ENCODE measurements around the gene TOX2.

TOX2 gene

DNA sequence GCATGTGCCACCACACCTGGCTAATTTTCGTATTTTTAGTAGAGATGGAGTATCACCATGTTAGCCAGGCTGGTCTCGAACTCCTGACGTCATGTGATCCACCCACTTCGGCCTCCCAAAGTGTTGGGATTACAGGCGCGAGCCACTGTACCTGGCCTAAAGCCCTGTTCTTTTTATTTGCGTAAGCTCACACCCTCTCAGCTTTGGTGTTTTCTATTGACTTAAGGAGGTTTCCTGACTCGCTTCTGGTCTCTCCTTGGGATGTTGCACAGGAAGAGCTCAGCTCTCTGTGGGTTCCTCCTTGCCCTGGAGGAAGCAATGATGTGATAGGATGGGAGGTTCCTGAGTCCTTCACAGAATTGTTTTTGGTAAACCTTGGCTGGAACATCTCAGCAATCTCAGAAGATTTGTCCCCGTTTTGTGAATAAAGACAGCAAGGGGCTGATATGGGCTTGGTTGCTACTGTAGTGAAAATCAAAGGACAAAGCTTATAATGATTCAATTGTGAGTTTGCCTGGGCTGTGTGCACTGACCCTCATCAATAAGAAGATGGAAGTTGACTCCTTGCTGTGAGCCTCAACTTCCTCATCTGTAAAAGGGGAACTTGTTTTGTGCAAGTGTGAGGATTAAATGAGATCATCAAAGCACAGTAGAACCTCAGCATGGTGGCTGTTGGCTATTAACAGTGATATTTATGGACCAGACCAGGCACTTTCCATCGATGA lies 27.0 kb downstream of the TOX2 start:
- DNase-seq = no peak

DNA sequence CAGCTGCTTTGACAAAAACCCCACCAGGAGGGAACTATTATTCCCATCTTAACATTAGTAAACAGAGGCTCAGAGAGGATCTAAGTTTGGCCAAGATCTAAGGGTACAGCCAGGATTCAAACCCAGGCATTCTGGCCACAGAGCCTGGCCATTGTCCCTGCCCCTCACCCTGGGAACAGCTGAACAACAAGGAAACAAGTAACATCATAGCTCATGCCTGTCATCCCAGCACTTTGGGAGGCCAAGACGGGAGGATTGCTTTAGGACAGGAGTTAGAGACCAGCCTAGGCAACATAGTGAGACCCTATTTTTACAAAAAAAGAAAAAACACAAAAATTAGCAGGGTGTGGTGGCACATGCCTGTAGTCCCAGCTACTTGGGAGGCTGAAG lies 27.5 kb downstream of the TOX2 start:
- no peak for DNase-seq

DNA sequence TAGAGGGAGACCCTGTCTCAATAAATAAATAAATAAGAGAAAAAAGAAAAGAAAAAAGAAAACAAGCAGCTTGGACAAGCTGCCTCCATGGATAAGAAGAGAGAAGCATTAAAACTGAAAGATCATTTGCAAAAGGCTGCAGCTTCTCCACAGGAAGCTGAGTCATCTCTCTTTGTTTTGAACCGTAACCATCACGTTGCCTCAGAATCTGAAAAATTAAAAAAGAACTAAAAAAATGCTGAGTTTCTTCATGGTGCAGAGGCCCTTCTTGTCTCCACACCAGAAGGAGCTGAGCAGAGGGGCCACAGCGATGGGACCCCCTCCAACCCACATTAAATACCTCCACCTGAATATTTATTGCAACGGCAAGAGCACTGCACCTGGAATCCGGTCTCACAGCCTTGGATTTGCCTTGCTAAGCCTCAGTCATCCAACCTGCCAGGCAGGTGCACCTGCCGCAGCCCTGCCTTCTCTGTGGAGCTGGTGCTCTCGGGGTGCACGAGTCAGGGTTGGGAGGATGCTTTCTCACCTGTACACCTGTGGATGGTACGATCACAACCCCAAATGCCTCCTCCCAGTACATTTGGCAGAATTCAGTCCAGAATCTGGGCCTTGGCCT lies 28.1 kb downstream of the TOX2 start:
- DNase-seq = no peak

DNA sequence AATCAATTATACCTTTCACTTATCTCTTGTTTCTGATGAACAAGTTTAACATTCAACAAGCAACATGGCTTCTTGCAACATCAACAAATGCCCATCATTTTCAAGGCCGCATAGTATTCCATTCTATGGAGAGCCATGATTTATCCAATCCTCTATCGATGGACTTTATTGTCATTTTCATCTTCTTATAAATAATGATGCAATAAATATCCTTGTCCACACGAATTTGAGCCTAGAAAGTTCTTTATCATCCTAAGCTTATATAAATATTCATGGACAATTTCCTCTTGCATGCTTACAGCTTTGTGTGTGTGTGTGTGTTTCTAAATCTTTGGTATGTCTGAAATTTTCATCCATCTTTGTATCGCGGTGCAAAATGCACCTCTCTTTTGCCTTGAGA lies 29.1 kb downstream of the TOX2 start:
- DNase-seq = no peak

DNA sequence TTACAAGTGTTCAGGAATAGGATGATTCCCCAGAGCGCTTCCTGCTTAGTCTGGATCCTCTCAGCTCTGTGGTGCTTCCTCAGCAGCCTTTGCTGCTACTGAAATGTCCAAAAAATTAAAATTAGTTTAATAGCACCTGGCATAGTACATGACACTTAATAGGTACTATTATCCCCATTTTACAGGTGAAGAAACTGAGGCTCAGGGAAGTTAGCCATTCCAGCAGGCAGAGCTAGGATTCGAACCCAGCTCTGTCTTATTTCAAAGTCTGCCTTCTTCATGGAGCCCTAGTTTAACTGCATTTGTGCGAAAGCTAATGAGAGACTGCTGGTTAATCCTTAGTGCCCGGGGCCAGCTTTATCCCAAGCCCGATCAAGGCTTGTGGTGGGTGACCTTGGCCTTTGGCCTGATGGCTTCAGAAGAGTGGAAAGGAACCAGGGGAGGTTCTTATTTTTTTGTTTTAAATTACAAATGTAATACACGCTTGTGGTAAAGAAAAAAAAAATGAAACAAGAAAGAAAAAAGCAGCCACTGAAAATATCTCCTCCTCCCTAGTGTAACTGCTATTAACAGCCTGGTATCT lies 30.1 kb downstream of the TOX2 start:
- no peak for DNase-seq

DNA sequence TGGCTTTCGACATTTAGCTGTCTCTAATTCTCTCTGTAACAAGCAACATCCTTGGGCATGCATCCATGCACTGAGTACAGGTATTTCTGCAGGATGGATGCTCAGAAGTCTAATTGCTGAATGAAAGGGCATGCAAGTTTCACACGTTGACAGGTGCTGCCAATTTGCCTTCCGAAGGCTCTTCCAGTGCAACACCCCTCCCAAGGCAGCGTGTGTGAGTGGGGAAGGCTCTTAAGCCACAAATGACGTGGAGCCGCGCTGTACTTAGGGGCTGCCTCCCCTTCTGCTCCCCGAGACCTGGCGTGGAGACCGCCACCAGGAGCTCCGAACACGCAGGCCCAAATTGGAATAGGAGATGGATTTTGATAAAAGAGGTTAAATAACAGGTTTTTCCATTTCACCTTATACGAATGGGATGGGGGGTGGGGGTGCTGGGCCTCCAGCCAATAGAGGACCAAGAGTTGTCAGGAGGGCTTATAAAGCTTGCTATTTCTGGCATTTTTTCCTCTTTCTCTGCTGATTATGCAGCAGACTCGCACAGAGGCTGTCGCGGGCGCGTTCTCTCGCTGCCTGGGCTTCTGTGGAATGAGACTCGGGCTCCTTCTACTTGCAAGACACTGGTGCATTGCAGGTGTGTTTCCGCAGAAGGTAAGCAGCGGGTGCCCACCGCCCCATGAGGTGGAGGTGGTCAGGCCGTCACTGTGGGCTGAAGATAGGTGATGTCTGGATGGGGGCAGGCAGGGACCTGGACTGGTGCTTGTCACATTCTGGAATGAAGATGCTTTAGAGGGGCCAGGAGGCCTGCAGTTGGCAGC lies 30.9 kb downstream of the TOX2 start:
- DNase-seq = no peak

DNA sequence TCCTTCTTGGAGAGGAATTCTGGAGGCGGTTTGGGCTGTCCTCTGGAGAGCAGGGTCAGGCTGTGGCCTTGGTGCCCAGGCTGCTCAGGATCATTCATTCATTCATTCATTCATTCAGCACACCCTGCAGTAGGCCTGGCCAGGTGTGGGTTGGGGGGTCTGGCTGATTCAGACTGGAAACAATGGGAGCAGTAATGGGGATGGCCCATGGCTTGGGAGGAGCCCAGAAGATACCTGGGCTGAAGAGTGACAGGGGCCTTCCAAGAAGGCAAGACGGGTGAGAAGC lies 31.5 kb downstream of the TOX2 start:
- DNase-seq = no peak

DNA sequence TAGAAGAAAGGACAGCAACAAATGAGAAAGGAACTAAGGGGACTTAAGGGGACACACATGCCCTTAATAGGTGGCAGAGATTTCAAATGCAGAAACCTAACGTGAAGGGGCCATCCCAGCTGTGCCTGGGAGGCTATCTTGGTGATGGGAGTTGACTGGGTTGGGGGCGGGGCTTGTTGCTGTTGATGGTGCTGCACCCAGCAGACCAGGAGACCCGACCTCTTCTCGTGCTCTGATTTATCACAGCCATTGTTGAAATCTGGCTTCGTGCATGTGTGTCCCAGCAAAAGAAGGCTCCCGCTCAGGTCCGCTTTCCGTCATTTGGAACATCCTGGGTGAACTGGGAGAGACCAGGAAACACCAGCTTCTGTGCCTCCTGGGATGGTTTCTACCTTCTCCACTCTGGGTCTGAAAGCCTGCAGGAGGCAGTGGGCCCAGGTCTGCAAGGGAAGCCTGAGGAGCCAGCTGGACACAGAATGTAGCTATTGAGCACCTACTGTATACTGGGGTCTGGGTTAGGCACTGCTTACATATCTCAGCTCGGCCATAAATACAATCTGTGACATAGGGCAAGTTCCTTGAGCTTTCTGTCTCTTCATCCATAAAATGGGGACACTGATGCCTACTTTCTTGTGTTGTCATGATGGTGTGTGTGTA lies 32.1 kb downstream of the TOX2 start:
- no peak for DNase-seq

DNA sequence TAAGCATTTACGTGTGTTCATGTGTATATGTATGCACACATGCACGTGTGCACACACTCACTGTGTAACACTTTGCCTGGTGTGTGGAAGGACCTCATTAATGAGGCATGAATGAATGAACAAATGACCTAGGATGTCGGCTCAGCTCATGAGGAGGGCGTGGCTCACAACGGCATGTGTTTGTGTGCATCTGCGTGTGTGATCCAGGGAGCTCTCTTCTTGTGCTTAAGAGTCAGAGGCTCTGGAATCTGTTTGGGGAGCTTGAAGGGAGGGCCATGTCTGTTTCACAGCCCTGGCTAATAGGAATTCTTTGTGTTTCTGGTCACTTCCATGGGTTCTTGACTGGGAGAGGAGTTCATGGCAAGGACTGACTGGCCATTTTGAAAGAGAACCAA lies 32.7 kb downstream of the TOX2 start:
- DNase-seq = no peak

DNA sequence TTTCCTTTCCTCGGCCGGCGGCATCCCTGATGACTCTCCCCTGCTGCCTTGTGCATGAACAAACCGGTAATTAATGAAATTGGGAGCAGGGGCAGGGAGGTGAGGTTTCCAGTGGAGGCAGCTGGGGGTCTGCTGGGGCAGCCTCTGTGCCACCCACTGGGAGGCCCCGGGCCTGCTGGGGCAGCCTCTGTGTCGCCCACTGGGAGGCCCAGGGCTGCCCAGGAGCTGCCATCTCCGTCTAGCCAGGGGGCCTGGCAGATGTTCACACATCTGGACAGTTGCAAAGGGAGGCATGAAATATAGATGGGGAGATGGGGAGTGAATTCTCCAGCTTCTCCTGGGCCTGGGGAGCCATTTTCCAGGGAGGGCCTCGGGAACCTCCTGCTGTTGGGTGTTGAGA lies 33.8 kb downstream of the TOX2 start:
- no peak for DNase-seq

DNA sequence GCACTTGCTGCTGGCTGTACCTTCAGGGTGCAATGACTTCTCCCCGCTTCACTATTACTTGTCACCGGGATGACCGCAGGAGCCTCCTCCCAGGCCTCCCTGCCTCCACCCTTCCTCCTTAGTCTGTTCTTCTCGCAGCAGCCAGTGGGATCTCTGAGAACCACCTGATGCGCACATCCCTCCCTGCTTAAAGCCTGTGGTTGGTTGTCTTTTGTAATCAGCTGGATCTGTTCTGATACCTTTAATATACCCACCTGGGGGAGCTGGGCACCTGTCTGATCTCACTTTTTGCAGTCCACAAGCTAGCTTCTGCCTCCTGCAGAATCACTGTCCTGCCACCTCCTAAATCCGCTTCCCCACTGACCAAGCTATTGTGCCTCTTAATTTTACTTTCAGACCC lies 34.6 kb downstream of the TOX2 start:
- DNase-seq = no peak

DNA sequence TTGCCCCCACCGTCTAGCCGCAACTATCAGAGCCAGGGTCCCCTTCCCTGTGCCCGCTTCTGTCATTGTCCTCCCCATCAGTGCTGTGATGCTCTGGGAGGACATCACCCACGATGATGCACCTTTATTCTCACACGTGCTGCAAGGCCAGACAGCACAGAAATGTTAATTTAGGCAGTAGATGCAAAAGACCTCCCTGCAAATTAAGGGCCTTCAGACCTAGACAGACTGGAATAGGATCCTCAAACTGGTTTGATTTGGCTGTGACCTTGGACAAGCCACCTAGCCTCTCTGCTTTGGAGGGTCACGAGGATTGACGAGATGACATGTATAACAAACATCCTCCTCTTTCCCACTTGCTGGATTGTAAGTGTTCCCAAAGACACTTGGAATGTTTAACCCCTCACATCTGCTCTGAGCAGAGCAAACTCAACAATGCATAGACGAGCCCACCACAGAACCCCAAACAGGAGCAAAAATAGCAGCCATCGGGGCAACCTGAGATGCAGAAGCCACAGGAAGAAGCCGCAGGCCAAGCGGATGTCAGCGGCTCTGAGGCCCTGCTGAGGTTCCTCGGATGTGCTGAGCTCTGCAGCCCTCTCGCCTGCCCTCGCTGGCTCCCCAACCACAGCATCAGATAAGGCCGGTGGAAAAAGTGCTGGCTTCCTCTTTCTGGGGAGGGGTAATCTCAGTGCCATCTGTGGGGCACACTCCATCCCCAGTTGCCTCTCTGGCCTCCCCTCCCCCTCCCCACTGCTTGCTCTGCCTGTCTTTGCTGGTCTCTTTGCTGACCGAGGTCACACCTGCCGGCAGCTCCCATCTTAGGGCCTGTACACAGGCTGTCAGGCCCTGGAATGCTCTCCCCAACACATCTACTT lies 35.3 kb downstream of the TOX2 start:
- DNase-seq = no peak

DNA sequence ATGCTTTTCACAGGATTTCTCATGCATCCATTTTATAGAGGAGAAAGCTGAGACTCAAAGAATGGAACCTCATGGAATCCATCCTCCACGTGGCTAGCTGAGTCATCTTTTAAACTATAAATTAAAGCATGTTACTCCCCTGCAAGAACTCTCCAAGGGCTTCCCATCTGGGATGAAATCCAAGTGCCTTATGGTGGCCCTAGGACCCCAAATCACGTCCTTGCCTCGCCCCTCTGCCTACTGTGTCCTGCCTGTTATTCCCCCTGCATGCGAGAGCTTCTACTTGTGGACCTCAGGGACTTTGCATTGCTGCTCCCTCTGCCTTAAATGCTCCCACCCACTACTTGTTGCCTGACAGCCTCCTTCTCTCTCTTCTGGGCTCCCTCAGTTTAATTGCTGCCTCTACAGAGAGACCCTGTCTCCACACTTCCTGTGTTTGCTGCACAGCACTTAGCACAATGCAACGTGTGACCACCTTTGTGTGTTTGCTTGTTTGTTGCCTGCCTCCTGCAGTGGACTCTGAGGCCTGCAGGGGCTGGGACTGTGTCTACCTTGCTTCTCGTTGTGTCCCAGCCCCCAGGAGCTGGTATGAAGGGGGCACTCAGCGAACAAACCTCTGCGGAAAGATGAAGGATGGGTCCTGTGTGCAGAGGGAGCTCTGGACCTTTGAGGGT lies 39.4 kb downstream of the TOX2 start:
- no peak for DNase-seq

DNA sequence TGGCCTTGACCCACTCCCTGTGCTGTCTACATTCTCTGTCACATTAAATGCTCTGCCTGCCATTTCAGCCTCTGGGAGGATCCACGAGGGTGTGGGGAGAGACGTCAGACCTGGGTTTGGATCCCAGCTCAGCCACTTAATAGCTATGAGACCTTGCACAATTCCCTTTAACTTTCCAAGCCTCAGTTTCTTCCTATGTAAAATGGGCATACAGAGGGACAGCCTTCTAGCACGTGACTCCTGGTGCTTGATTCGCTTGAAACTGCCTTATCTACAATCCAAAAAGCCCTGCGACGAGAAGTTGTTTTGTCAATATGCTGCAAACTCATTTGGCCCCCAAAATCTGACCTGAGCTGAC lies 40.0 kb downstream of the TOX2 start:
- no peak for DNase-seq

DNA sequence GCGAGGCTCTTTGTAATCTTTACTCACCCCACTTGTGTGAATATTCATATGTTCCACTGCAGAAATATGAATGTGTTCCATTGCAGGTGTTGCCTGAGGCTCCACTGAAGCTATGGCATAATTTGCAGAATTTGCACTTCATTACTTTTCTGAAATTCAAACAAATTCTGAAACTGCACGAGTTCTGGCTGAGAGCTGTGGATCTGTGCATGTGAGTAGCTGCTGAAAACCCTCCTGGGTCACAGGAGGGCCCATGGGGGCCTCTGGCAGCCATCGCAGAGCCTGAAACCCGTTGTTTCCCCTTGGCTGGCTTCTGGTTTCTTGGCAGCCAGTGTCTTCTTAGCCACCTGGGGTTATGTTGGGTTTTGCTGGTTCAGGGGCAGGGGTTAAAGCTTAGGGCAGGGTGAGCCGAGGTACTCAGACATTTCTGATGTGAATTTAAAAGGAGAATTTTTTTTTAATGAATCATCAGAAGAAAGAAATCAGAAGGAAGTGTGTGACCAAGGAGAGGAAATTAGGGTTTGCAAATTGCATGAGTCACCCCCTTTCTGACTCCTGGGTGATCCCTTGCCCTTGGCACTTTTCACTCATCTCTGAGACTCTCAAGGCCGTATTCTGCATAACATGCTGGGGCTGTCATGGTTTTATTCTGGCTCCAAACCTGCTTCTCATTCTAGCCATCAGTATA lies 40.6 kb downstream of the TOX2 start:
- peak; percentile 80 for DNase-seq

DNA sequence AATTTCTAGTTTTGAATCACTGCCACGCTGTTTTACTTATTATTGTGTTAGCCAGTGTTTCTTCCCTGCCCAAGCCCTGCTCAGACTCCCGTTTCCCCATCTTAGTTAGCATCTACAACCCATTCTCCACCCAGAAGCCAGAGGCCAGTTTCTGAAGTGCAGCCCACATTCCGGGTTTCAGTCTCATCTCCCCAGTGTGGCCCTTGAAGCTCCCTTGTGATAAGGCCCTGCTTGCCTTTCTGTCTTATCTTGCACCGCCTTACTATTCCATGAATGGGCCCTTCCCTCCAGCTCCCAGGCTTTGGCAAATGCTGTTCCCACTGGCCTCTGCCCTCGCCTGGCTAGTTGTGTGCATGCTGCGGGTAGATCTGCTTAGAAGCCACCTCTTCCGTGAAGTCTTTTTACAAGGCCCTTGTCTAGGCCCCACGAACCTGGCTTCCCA lies 41.1 kb downstream of the TOX2 start:
- DNase-seq = peak; percentile 66

DNA sequence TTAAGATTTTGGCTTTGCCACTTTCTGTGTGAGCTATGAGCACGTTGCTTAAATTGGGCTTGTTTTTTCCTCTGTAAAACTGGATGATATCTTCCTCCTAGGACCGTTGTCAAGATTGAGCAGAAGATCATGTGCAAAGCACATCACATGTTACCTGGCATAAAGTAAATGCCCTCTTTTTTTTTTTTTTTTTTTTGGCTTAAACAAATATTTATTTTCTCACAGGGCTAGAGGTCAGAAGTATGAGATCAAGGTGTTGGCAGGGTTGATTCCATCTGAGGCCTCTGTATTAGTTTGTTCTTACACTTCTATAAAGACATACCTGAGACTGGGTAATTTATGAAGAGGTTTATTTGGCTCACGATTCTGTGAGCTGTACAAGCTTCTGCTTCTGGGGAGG lies 42.7 kb downstream of the TOX2 start:
- no peak for DNase-seq

DNA sequence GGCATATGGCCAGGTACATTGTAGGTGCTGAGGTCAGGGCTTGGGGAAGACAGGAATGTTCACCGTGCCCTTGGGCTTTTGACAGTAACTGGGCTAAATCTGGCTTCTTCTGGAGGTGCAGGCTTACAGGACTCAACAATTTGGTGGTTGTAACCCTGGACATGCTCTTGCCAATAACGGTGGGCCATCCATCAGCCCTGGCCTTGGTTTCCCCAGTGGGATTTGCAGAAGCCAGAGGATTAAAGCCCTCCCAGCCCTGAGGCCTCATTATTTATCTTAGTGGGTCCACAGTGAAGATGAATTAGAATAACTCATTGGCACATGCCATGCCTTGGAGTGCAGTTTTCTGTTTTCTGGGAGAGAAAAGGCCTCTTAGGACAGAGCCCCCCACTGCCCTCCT lies 44.0 kb downstream of the TOX2 start:
- DNase-seq = no peak

DNA sequence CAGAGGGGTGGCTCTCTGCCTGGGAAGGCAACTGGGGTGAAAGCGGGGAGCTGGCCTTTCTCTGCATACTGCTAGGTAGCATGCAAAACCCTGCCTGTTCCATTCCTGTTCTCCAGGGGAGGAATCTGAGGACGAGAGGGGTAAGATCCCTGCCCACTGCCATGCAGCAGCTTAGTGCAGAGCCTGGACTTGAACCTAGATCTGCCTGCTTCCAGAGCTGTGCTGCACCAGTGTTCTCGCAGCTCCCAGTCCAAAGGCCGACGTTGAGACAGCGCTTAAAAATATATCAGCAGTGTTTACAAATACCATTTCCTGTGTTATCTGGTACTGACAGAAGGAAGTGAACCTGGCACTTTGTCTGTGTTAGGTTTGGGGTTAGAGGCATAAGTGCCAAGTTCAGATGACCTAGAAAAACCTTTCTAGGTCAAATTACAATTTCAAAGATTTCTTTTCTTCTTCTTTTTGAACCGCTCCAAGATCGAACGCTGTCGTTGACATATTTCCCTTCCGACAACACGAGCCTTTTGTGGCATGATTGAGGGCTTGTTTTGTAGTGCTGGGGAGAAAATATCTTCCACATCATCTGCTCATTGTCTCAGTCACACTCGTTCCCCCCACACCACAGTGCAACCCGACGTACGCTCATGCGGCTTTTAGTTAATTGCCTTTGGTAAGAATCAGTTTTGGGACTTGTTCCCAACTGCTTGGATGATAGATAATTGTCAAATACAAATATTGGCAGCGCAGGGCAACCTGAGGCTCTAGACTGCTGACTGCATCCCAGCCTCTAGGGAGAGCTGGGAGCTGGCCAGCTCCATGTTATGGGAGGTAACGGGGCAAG lies 44.6 kb downstream of the TOX2 start:
- no peak for DNase-seq

DNA sequence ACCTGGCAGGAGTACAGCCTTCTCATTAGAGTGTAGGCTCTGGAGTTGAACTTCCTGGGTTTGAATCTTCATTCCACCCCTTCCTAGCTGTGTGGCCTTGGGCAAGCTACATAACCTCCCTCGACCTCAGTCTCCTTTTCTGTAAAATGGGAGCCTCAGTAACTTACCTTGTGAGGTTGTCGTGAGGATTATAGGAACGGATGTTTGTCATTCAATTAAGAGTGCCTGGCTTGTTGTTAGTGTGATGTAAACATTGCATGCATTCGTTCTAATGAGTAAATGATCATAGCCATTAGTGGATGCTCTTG lies 45.2 kb downstream of the TOX2 start:
- no peak for DNase-seq

DNA sequence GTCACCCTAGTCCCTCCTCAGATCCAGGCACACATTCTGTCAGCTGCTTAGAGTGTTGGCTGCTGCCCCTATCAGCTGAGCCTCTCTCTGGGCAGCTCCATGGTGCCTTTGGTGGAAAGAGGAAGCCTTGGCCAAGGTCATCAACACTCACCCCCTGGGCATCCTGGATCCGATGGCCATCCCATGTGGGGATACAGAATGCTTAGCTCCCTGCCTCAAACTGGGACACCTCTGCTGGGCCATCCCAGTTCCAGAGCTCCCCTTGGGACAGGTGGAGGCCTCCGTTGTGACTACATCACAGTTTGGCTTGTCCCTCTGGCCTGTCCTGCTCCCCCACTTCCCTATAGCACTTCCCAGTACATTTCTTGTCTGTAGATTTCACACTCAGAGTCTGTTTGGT lies 45.6 kb downstream of the TOX2 start:
- no peak for DNase-seq
